ENCODE measurements around the gene STX8.
"Not testable (repeated sequence)": the region's sequence is repeated elsewhere in the genome, so short reads cannot be mapped to it uniquely, and the experiment has no call there.

Gene STX8

DNA sequence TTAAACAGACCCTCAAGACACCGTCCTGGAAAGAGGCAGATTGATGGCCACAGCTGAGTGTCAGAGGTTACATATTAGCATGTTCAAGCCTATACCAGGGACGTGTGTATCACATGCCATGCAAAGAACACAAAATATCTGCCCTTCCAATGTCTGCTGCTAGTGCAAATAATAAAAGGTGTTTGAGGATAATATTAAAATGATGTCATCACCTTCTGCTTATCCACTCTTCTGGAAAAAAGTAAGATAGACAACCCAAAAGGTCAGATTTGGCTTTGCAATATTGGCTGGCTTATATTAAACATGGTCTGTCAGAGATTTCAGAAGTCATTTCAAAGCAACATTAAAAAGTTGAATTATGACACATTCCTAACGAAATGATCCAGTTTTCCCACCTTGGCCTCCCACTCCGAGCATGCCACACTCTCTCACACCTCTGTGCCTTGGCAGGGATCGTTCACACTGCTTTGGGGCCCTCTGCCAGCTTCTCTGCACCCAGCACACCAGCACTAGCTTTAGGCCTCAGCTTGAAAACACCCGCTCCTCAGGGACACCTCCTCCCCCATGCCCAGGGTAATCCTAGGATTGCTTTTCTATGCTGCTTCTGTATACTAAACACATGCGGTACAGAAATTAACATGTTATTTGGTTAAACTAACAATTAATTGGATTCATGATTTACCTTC is 306.1 kb downstream of the STX8 start:
- no peaks in the 10 kb centered on the region for H3K36me3 ChIP-seq (ENCODE audit: control insufficient read depth, insufficient read depth, low read length)
- no peak overlapping the region for H3K4me3 ChIP-seq (ENCODE audit: extremely low read depth, insufficient read depth, low read length, poor library complexity, severe bottlenecking)
- no peaks in the 10 kb centered on the region for H3K4me1 ChIP-seq (ENCODE audit: control insufficient read depth, insufficient read depth, low read length, poor library complexity, severe bottlenecking)
- 93 to 96% methylated on average over 4 of the region's 7 CpGs for WGBS, 2 experiments (ENCODE audit: insufficient coverage in 2 of 2)
- no peak overlapping the region for H3K27ac ChIP-seq (ENCODE audit: low read depth, low read length, severe bottlenecking)
- no peaks in the 10 kb centered on the region for H3K9me3 ChIP-seq (ENCODE audit: control insufficient read depth, low read length)

DNA sequence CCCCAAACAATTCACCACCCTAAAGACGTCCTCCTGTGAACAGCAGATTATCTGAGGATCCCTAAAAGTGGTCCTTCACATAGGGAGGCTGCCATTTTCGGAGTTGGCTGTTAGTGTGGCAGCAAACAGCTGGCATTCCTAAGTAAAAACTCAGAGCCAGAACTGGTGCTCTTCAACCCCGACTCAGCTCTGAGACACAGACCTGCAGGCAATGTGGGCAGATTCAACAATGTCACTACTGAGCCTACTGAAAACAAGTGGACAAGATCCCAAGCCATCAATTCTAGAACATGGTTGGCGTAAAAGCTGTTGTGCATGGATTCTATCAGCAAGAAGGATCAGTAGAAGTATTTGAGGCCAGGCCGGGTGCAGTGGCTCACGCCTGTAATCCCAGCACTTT is 307.1 kb downstream of the STX8 start:
- Histone ChIP-seq H3K27ac (ENCODE audit: low read depth, low read length, severe bottlenecking) (no peak overlapping the region), H3K4me3 (ENCODE audit: extremely low read depth, insufficient read depth, low read length, poor library complexity, severe bottlenecking) (no peak overlapping the region), H3K4me1 (ENCODE audit: control insufficient read depth, insufficient read depth, low read length, poor library complexity, severe bottlenecking) (no peaks in the 10 kb centered on the region), H3K36me3 (ENCODE audit: control insufficient read depth, insufficient read depth, low read length) (no peaks in the 10 kb centered on the region), H3K9me3 (ENCODE audit: control insufficient read depth, low read length) (no peaks in the 10 kb centered on the region)
- 88 to 93% methylated on average over 4 to 6 of the region's 6 CpGs for WGBS, 2 experiments (ENCODE audit: insufficient coverage in 2 of 2)

DNA sequence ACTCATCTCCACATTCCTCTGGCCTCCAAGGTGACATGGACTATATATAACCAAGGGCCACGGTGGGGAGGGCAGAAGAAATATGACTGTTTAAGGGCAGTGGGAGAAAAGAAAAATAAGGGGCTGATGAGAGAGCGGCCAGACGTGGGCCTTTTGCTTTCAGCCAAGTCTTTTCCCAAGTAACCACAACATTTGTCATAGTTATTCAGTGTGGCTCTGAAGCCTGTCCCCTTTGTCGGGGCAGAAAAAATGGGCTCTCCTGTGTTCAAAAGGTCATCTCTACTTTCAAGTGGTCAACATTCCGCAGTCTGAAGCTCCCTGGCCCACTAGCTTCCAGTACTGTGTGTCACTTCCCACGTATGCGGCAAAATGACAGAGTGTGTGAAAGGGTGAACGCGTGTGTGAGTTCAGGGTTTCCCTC is 308.9 kb downstream of the STX8 start:
- Histone ChIP-seq H3K4me1 (ENCODE audit: control insufficient read depth, insufficient read depth, low read length, poor library complexity, severe bottlenecking) (no peaks in the 10 kb centered on the region), H3K27ac (ENCODE audit: low read depth, low read length, severe bottlenecking) (no peak overlapping the region), H3K9me3 (ENCODE audit: control insufficient read depth, low read length) (no peaks in the 10 kb centered on the region), H3K4me3 (ENCODE audit: extremely low read depth, insufficient read depth, low read length, poor library complexity, severe bottlenecking) (no peak overlapping the region), H3K36me3 (ENCODE audit: control insufficient read depth, insufficient read depth, low read length) (no peaks in the 10 kb centered on the region)
- WGBS, 2 experiments (ENCODE audit: insufficient coverage in 2 of 2): 95 to 100% methylated on average over 8 of the region's 9 CpGs

DNA sequence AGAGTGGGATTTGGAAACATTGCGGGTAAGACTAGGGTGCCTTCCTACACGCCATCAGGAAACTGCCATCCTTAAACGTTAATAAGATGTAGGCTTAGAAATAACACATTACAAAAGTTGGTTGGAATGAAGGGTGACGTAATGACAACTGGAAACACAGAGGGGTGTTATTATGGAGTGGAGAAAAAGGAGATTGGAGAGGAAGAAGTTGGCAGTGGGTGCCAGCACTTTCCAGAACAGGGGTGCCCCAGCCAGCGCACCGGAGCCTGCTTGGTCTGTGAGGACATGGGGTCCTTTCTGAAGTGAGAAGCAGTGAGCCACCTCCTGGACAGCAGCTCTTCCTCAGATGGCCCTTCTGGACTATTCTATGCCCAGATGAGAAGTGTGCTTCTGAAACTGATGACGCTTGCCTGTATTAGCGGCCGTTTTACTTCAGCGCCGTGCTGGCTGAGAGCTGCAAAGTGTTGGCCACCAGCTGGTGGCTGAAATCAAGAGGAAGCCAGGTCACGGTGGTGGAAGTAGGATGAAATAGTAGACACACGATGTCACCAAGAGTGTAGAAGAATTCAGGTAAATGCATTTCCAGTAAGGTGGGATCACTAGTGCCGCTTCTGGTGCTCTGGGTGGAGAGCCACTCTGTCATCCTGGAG is 309.5 kb downstream of the STX8 start:
- Histone ChIP-seq H3K9me3 (ENCODE audit: control insufficient read depth, low read length) (no peaks in the 10 kb centered on the region), H3K4me1 (ENCODE audit: control insufficient read depth, insufficient read depth, low read length, poor library complexity, severe bottlenecking) (no peaks in the 10 kb centered on the region), H3K36me3 (ENCODE audit: control insufficient read depth, insufficient read depth, low read length) (no peaks in the 10 kb centered on the region), H3K4me3 (ENCODE audit: extremely low read depth, insufficient read depth, low read length, poor library complexity, severe bottlenecking) (no peak overlapping the region), H3K27ac (ENCODE audit: low read depth, low read length, severe bottlenecking) (no peak overlapping the region)
- 93 to 96% methylated on average over 11 to 13 of the region's 14 CpGs for WGBS, 2 experiments (ENCODE audit: insufficient coverage in 2 of 2)

DNA sequence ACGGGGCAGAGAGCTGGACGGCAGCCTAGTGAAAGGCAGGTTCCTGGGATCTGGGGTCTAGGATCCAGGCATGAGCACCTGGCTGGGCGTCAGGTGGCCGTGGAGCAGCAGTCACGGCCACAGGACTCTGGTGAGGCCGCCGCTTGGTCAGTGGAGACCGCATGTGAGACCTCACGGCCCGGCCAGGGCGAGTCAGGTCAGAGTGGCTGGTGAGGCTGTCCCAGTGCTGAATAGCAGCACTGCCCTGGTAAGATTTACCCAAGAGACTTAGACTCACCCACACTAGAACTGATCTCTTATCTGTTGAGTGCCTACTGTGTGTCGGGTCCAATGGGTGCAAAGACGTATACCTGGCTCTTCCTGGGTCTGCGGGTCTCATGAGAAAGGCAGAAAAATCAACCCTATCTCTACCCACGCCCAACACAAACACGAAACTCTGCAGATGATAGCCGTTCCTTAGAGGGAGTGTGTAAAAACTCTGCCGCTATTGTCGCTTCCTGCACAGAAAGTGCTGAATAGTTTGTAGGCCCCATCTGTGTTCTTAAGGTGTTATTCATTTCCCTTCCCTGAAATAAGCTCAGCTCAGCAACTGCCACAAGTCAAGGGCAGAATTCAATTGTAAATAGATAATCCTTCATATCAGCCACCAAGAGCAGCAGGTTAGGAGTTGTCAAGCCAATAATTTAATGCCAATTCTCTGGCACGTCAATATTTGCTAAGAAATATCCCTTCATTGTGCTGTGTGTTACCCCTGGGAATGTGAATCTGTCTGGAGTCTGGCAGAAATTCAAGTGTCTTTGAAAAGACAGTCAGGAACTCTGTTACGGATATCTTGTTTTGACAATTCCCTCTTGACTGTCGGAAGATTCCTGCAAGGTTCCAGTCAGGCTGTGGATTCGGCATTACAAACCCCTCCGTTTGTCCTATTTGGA is 314.3 kb downstream of the STX8 start:
- Histone ChIP-seq H3K36me3 (ENCODE audit: control insufficient read depth, insufficient read depth, low read length) (no peaks in the 10 kb centered on the region), H3K27ac (ENCODE audit: low read depth, low read length, severe bottlenecking) (no peak overlapping the region), H3K4me3 (ENCODE audit: extremely low read depth, insufficient read depth, low read length, poor library complexity, severe bottlenecking) (no peak overlapping the region), H3K9me3 (ENCODE audit: control insufficient read depth, low read length) (no peaks in the 10 kb centered on the region), H3K4me1 (ENCODE audit: control insufficient read depth, insufficient read depth, low read length, poor library complexity, severe bottlenecking) (peaks cover 16% of the 10 kb centered on the region)
- 94 to 96% methylated on average over 19 to 22 of the region's 24 CpGs for WGBS, 2 experiments (ENCODE audit: insufficient coverage in 2 of 2)

DNA sequence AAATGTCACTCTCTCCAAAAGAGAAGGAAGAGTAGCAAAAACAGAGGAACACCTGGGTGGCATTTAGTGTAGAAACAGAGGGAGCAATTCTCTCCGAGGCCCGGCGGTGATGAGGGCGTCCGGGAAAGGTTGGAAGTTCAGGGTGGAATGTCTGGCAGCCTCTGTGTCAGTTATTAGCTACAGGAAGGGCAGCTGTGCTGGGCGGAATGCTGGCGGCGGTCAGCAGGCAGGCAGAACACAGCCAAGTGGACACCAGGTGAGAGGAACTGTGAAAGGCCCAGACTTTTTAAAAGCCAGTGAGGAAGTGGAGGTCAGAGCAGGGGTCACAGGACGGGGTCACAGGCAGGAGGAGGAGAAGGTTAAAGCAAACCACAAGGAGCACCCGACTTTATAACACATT is 316.2 kb downstream of the STX8 start:
- Histone ChIP-seq H3K36me3 (ENCODE audit: control insufficient read depth, insufficient read depth, low read length) (no peaks in the 10 kb centered on the region), H3K9me3 (ENCODE audit: control insufficient read depth, low read length) (no peaks in the 10 kb centered on the region), H3K4me3 (ENCODE audit: extremely low read depth, insufficient read depth, low read length, poor library complexity, severe bottlenecking) (no peak overlapping the region), H3K4me1 (ENCODE audit: control insufficient read depth, insufficient read depth, low read length, poor library complexity, severe bottlenecking) (peaks cover 16% of the 10 kb centered on the region), H3K27ac (ENCODE audit: low read depth, low read length, severe bottlenecking) (no peak overlapping the region)
- 92 to 95% methylated on average over 9 of the region's 10 CpGs for WGBS, 2 experiments (ENCODE audit: insufficient coverage in 2 of 2)

DNA sequence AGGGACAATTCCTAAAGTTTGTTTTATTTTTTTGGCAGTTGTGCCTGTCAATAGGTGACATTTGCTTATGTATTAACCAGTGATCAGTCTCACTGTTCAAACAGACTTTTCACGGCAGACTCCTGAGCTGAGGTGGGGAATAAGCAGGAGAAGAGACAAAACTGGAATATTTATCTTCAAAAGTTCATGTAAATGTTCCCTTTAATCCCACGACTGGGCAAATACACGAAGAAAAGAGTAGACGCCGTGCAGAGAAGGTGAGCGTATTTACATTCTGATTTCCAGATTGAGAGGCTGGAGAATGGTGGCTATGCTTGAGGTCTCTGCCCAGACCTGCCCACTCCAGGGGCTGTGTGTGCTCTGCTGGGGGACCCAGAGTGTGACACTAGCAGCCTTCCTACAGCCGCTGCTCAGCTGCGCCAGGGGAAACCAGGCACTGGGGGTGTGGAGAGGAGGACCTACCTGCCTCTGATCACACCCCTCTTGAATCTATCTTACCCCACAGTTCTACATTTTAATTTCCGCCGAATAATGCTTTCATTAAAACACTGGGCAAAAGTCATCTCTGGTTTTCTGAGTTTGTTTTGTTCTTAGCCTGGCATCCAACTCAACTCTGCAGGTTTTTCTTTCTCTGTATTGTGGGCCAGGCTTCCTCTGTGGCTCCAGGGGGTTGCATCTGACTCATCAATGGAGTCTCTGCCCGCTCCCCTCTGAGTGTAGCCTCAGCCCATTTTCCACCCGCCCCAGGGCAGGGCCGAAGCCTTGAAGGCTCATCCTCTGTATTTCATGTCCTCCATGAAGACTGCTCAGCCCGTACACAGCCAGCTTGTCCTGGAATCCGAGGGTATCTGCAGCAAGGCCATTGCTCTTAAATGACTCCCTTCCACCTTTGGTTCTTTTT is 317.3 kb downstream of the STX8 start:
- Histone ChIP-seq H3K27ac (ENCODE audit: low read depth, low read length, severe bottlenecking) (no peak overlapping the region), H3K4me1 (ENCODE audit: control insufficient read depth, insufficient read depth, low read length, poor library complexity, severe bottlenecking) (peaks cover 16% of the 10 kb centered on the region), H3K4me3 (ENCODE audit: extremely low read depth, insufficient read depth, low read length, poor library complexity, severe bottlenecking) (no peak overlapping the region), H3K9me3 (ENCODE audit: control insufficient read depth, low read length) (no peaks in the 10 kb centered on the region), H3K36me3 (ENCODE audit: control insufficient read depth, insufficient read depth, low read length) (no peaks in the 10 kb centered on the region)
- WGBS, 2 experiments (ENCODE audit: insufficient coverage in 2 of 2): 71 to 80% methylated on average over 9 to 14 of the region's 15 CpGs

DNA sequence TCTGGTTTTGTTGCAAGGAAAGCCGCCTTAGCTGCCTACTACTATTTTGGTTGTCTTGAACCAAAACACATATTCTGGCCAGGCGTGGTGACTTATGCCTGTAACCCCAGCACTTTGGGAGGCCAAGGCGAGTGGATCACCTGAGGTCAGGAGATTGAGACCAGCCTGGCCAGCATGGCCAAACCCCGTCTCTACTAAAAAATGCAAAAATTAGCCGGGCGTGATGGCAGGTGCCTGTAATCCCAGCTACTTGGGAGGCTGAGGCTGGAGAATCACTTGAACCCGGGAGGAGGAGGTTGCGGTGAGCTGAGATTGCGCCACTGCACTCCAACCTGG is 318.0 kb downstream of the STX8 start:
- not testable (repeated sequence) for H3K27ac ChIP-seq (ENCODE audit: low read depth, low read length, severe bottlenecking); H3K4me3 ChIP-seq (ENCODE audit: extremely low read depth, insufficient read depth, low read length, poor library complexity, severe bottlenecking); H3K9me3 ChIP-seq (ENCODE audit: control insufficient read depth, low read length); H3K36me3 ChIP-seq (ENCODE audit: control insufficient read depth, insufficient read depth, low read length)
- WGBS, 2 experiments (ENCODE audit: insufficient coverage in 2 of 2): 93 to 98% methylated on average over 7 to 9 of the region's 9 CpGs
- H3K4me1 ChIP-seq (ENCODE audit: control insufficient read depth, insufficient read depth, low read length, poor library complexity, severe bottlenecking): peaks cover 16% of the 10 kb centered on the region

DNA sequence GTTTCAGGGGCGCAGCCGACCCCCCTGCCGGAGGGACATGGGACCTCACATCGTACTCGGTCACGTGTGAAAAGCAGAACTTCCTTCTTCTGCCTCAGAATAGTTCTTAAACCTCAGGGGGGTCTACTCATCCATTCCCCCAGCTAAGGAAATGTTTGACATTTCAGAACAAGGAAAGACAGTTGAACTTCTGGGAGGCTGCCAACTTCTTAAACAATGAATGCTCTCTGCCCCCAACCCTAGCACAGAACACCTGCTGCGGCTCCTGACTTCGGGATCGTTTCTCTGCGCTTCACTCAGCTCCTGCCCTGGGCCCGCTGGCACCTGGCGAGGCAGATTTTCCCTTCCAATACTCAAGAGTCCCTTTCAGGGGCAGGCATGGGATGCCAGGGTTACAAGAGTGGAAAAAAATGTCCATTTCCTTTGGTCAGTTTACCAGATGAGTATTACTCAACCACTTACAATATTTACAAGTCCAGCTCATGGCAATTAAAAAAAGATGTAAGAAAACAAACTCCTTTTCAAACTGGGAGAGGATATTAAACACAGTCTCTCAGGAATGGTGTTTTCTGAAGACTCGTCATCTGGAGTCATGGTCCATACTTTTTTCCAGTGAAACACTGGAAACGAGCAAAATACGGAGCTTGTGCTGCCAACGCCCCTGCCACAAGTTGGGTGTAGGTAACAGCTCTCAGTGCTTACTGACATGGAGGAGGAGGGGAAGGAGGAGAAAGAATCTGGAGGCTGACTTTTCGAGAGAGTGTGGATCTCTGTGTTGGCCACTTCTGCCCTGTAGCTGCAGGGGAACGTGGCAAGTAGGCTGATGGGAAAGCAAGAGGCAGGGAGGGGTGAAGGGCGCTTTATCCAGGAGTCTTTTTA is 318.6 kb downstream of the STX8 start:
- no peak overlapping the region for H3K27ac ChIP-seq (ENCODE audit: low read depth, low read length, severe bottlenecking)
- no peak overlapping the region for H3K4me3 ChIP-seq (ENCODE audit: extremely low read depth, insufficient read depth, low read length, poor library complexity, severe bottlenecking)
- peaks cover 16% of the 10 kb centered on the region for H3K4me1 ChIP-seq (ENCODE audit: control insufficient read depth, insufficient read depth, low read length, poor library complexity, severe bottlenecking)
- 75 to 90% methylated on average over 12 to 14 of the region's 19 CpGs for WGBS, 2 experiments (ENCODE audit: insufficient coverage in 2 of 2)
- no peaks in the 10 kb centered on the region for H3K36me3 ChIP-seq (ENCODE audit: control insufficient read depth, insufficient read depth, low read length)
- H3K9me3 ChIP-seq (ENCODE audit: control insufficient read depth, low read length): no peaks in the 10 kb centered on the region
